ENCODE measurements around the gene RNF150. TPM values are rescaled to one million over a fixed set of nuclear protein-coding genes. Genes with fewer than 3 reads are reported as not detected.

Gene RNF150
- total and polyA plus RNA-seq, 2 of the 8 experiments (the other 6 are each of a cell fraction or from before 2014, with no cell fraction given) = 3.4 to 4.8 TPM

DNA sequence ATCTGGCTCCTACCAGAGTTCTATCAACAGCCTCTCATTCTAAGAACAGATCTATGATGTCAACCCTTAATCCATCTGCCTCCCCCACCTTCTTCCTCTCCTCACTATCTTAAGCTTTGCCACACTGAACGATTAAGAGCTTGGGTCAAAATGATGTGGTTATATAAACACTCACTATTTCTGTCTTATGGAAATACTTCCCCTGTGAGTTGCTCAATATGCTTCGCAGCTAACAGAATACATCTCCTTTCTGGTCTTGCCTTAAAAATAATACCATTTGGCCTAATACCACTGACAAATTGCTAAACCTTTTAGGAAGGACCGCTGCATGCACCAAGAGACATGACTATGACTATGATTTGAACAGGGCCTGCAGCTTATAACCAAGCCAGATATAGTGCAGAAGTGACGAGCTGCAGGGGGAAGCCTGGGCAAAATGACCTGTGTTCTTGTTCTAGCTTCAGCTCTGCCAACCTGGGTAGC is 130.9 kb downstream of the RNF150 start (continued):
- TF ChIP-seq, protein P1, sequence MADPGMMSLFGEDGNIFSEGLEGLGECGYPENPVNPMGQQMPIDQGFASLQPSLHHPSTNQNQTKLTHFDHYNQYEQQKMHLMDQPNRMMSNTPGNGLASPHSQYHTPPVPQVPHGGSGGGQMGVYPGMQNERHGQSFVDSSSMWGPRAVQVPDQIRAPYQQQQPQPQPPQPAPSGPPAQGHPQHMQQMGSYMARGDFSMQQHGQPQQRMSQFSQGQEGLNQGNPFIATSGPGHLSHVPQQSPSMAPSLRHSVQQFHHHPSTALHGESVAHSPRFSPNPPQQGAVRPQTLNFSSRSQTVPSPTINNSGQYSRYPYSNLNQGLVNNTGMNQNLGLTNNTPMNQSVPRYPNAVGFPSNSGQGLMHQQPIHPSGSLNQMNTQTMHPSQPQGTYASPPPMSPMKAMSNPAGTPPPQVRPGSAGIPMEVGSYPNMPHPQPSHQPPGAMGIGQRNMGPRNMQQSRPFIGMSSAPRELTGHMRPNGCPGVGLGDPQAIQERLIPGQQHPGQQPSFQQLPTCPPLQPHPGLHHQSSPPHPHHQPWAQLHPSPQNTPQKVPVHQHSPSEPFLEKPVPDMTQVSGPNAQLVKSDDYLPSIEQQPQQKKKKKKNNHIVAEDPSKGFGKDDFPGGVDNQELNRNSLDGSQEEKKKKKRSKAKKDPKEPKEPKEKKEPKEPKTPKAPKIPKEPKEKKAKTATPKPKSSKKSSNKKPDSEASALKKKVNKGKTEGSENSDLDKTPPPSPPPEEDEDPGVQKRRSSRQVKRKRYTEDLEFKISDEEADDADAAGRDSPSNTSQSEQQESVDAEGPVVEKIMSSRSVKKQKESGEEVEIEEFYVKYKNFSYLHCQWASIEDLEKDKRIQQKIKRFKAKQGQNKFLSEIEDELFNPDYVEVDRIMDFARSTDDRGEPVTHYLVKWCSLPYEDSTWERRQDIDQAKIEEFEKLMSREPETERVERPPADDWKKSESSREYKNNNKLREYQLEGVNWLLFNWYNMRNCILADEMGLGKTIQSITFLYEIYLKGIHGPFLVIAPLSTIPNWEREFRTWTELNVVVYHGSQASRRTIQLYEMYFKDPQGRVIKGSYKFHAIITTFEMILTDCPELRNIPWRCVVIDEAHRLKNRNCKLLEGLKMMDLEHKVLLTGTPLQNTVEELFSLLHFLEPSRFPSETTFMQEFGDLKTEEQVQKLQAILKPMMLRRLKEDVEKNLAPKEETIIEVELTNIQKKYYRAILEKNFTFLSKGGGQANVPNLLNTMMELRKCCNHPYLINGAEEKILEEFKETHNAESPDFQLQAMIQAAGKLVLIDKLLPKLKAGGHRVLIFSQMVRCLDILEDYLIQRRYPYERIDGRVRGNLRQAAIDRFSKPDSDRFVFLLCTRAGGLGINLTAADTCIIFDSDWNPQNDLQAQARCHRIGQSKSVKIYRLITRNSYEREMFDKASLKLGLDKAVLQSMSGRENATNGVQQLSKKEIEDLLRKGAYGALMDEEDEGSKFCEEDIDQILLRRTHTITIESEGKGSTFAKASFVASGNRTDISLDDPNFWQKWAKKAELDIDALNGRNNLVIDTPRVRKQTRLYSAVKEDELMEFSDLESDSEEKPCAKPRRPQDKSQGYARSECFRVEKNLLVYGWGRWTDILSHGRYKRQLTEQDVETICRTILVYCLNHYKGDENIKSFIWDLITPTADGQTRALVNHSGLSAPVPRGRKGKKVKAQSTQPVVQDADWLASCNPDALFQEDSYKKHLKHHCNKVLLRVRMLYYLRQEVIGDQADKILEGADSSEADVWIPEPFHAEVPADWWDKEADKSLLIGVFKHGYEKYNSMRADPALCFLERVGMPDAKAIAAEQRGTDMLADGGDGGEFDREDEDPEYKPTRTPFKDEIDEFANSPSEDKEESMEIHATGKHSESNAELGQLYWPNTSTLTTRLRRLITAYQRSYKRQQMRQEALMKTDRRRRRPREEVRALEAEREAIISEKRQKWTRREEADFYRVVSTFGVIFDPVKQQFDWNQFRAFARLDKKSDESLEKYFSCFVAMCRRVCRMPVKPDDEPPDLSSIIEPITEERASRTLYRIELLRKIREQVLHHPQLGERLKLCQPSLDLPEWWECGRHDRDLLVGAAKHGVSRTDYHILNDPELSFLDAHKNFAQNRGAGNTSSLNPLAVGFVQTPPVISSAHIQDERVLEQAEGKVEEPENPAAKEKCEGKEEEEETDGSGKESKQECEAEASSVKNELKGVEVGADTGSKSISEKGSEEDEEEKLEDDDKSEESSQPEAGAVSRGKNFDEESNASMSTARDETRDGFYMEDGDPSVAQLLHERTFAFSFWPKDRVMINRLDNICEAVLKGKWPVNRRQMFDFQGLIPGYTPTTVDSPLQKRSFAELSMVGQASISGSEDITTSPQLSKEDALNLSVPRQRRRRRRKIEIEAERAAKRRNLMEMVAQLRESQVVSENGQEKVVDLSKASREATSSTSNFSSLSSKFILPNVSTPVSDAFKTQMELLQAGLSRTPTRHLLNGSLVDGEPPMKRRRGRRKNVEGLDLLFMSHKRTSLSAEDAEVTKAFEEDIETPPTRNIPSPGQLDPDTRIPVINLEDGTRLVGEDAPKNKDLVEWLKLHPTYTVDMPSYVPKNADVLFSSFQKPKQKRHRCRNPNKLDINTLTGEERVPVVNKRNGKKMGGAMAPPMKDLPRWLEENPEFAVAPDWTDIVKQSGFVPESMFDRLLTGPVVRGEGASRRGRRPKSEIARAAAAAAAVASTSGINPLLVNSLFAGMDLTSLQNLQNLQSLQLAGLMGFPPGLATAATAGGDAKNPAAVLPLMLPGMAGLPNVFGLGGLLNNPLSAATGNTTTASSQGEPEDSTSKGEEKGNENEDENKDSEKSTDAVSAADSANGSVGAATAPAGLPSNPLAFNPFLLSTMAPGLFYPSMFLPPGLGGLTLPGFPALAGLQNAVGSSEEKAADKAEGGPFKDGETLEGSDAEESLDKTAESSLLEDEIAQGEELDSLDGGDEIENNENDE (IDR thresholded peaks at IDR 0.05; ENCODE audit: insufficient replicate concordance, low read length) = no peak
- TF ChIP-seq RFX5 (IDR thresholded peaks at IDR 0.05; ENCODE audit: borderline replicate concordance, low read depth, low read length) (no peak), FOSL1 (IDR thresholded peaks at IDR 0.05; ENCODE audit: insufficient read depth, low read depth, low read length) (no peak)

All from H1 (cell line).